ENCODE data around the gene LRTM2. TPM values are rescaled to one million over a fixed set of nuclear protein-coding genes. Genes with fewer than 3 reads are reported as not detected.

LRTM2 gene
- total RNA-seq, 1 donor from 2014 or later = not detected

DNA sequence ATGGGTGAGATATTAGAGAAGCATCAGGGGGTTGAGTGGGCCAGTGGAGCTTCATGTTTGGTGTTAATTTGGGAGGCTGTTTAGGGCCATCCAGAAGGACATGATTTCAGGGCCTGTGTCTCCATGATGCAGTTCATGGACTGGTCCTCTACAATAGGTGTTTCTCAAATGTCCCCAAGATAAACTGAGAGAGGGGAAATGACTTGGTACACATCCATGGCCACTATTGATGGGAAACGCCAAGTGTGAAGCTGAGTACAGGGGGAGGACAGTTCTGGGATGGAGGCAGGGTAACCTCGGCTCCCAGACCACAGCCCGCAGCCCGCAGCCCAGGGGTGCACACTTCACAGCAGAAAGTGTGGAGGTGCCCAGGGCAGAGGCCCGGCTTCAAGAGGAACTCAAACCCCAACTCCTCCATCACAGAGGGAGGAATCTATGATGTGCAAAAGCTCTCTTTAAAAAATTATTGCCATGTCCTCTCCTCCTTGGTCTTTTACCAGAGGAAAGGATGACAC lies 64.8 kb downstream of the LRTM2 start:
- Histone ChIP-seq H3K9me3 (no peaks in the 10 kb centered on the region), H3K36me3 (no peaks in the 10 kb centered on the region), H3K27me3 (no peaks in the 10 kb centered on the region), H3K4me3 (no peak overlapping the region), H3K27ac (no peak overlapping the region), H3K4me1 (no peaks in the 10 kb centered on the region)
- intact Hi-C loops (cut with DNase I) = no loop called here
- TF ChIP-seq POLR2A (IDR thresholded peaks at IDR 0.05) (no peak), CTCF (IDR thresholded peaks at IDR 0.05) (no peak), POLR2AphosphoS5 (IDR thresholded peaks at IDR 0.05; ENCODE audit: insufficient read depth in 1 of 2, low read depth in 1 of 2) (no peak)
- DNase-seq (ENCODE audit: extremely low spot score in 2 of 2) = no peak

GRCh38 chr12:1885599-1886245 lies 65.4 kb downstream of the LRTM2 start:
- TF ChIP-seq POLR2AphosphoS5 (IDR thresholded peaks at IDR 0.05; ENCODE audit: insufficient read depth in 1 of 2, low read depth in 1 of 2) = no peak
- TF ChIP-seq CTCF (IDR thresholded peaks at IDR 0.05) = no peak
- no peak for TF ChIP-seq POLR2A (IDR thresholded peaks at IDR 0.05)
- Histone ChIP-seq H3K27me3 (no peaks in the 10 kb centered on the region), H3K36me3 (no peaks in the 10 kb centered on the region), H3K27ac (no peak overlapping the region), H3K4me1 (no peaks in the 10 kb centered on the region), H3K4me3 (no peak overlapping the region), H3K9me3 (no peaks in the 10 kb centered on the region)
- peak; percentile 32 to 91 for DNase-seq (ENCODE audit: extremely low spot score in 2 of 2)
- intact Hi-C loops (cut with DNase I) = no loop called here

Other genes starting within 250 kb of the LRTM2 start
- gene FBXL14, start 226.0 kb upstream of the LRTM2 start, total RNA-seq = 15.2 TPM
- 7.6 TPM for gene WNT5B, start 191.3 kb upstream of the LRTM2 start, total RNA-seq
- 54.0 TPM for gene ADIPOR2, start 129.5 kb upstream of the LRTM2 start, total RNA-seq
- 2.2 TPM for gene CACNA2D4, start 98.1 kb downstream of the LRTM2 start, total RNA-seq
- gene DCP1B, start 183.9 kb downstream of the LRTM2 start, total RNA-seq = 17.4 TPM
- gene CACNA1C, start 232.4 kb downstream of the LRTM2 start, total RNA-seq = 9.8 TPM

All from vagina (tissue), 2 donors.